Astrocyte (in vitro differentiated cells and primary cell): ENCODE measurements around the gene REXO1. TPM values are rescaled to one million over a fixed set of nuclear protein-coding genes. Genes with fewer than 3 reads are reported as not detected.

Experiments
- DNase-seq: peaks from one replicate; pipeline ENCODE4 v3.0.0-alpha.2; 2010; ENCODE audit warnings: low read depth
- FAIRE-seq: peaks from 2 replicates; lab custom pipeline; 2011; peaks lifted over from hg19 to GRCh38; lab: Jason Lieb, UNC
- H2AFZ ChIP-seq: 2 replicates; pipeline ENCODE4 v1.6.0; 2012; ENCODE audit warnings: low read depth, low read length, inconsistent platforms
- H3K27ac ChIP-seq: 2 replicates; pipeline ENCODE4 v1.5.1; 2011; ENCODE audit warnings: low read depth, low read length, inconsistent platforms
- H3K27me3 ChIP-seq: 2 replicates; pipeline ENCODE4 v1.6.0; 2011; ENCODE audit warnings: low read length, inconsistent platforms; ENCODE audit not compliant: insufficient read depth
- H3K36me3 ChIP-seq: 2 replicates; pipeline ENCODE4 v1.5.1; 2011; ENCODE audit warnings: low read length, inconsistent platforms; ENCODE audit not compliant: insufficient read depth
- H3K4me1 ChIP-seq: 2 replicates; pipeline ENCODE4 v1.5.1; 2011; ENCODE audit warnings: low read length, inconsistent platforms; ENCODE audit not compliant: insufficient read depth
- H3K4me2 ChIP-seq: 2 replicates; pipeline ENCODE4 v1.6.0; 2012; ENCODE audit warnings: low read length, inconsistent platforms
- H3K4me3 ChIP-seq: 2 replicates; pipeline ENCODE4 v1.5.1; 2011; ENCODE audit warnings: low read depth, mild to moderate bottlenecking, low read length, inconsistent platforms; ENCODE audit not compliant: insufficient read depth
- H3K79me2 ChIP-seq: 2 replicates; pipeline ENCODE4 v1.6.0; 2012; ENCODE audit warnings: mild to moderate bottlenecking, low read length, inconsistent platforms; ENCODE audit not compliant: insufficient read depth
- H3K9ac ChIP-seq: 2 replicates; pipeline ENCODE4 v1.6.0; 2012; ENCODE audit warnings: mild to moderate bottlenecking, low read length, inconsistent platforms
- H3K9me3 ChIP-seq: 2 replicates; pipeline ENCODE4 v1.5.1; 2012; ENCODE audit warnings: low read depth, mild to moderate bottlenecking, low read length, inconsistent platforms; ENCODE audit not compliant: insufficient read depth
- H4K20me1 ChIP-seq: 2 replicates; pipeline ENCODE4 v1.6.0; 2012; ENCODE audit warnings: low read length, inconsistent platforms; ENCODE audit not compliant: insufficient read depth
- H3K27ac Mint-ChIP-seq: one replicate; pipeline ENCODE4 v1.8.0; 2021; ENCODE audit warnings: mild to moderate bottlenecking, mixed read lengths; ENCODE audit not compliant: unreplicated experiment
- H3K27me3 Mint-ChIP-seq: one replicate; pipeline ENCODE4 v1.8.0; 2021; ENCODE audit warnings: low read depth, mixed read lengths; ENCODE audit not compliant: unreplicated experiment
- H3K36me3 Mint-ChIP-seq: one replicate; pipeline ENCODE4 v1.8.0; 2021; ENCODE audit warnings: low read depth, mixed read lengths; ENCODE audit not compliant: unreplicated experiment
- H3K4me1 Mint-ChIP-seq: one replicate; pipeline ENCODE4 v1.8.0; 2021; ENCODE audit warnings: low read depth, mixed read lengths; ENCODE audit not compliant: unreplicated experiment
- H3K4me3 Mint-ChIP-seq: one replicate; pipeline ENCODE4 v1.8.0; 2021; ENCODE audit warnings: mild to moderate bottlenecking, moderate library complexity, mixed read lengths; ENCODE audit not compliant: unreplicated experiment
- H3K9me3 Mint-ChIP-seq: one replicate; pipeline ENCODE4 v1.8.0; 2021; ENCODE audit warnings: mild to moderate bottlenecking, mixed read lengths; ENCODE audit not compliant: unreplicated experiment
- EZH2 ChIP-seq: IDR thresholded peaks from 2 replicates; pipeline ENCODE4 v1.6.1; 2012; ENCODE audit warnings: mild to moderate bottlenecking, low read length, inconsistent platforms; ENCODE audit not compliant: insufficient read depth
- total RNA-seq: library from RNA; stranded (reverse); gene quantifications from 2 replicates; pipeline ENCODE4 v1.2.1, GENCODE V29; 2021
- TF ChIP-seq, protein P1 (sequence below): IDR thresholded peaks from 2 replicates; pipeline ENCODE4 v1.5.1; 2011; ENCODE audit warnings: low read depth, mild to moderate bottlenecking, inconsistent platforms, low read length, moderate library complexity; ENCODE audit not compliant: insufficient read depth

The REXO1 gene
- total RNA-seq, 1 donor from 2014 or later, result 35.5 TPM

- Histone ChIP-seq H4K20me1 (no peaks in the 10 kb centered on the region), H3K4me1 (no peaks in the 10 kb centered on the region), H3K79me2 (no peaks in the 10 kb centered on the region), H2AFZ (no peak overlapping the region), H3K4me3 (no peak overlapping the region), H3K27me3 (peaks cover 25% of the 10 kb centered on the region), H3K4me2 (no peak overlapping the region), H3K9ac (no peak overlapping the region), H3K36me3 (no peaks in the 10 kb centered on the region), H3K9me3 (peaks cover 14% of the 10 kb centered on the region), H3K27ac (no peak overlapping the region)
- peaks cover 14% of the 10 kb centered on the region for H3K9me3 Mint-ChIP-seq
- FAIRE-seq (no peak), DNase-seq (no peak)
- no peak overlapping the region for H3K4me3 Mint-ChIP-seq
- TF ChIP-seq, protein P1, sequence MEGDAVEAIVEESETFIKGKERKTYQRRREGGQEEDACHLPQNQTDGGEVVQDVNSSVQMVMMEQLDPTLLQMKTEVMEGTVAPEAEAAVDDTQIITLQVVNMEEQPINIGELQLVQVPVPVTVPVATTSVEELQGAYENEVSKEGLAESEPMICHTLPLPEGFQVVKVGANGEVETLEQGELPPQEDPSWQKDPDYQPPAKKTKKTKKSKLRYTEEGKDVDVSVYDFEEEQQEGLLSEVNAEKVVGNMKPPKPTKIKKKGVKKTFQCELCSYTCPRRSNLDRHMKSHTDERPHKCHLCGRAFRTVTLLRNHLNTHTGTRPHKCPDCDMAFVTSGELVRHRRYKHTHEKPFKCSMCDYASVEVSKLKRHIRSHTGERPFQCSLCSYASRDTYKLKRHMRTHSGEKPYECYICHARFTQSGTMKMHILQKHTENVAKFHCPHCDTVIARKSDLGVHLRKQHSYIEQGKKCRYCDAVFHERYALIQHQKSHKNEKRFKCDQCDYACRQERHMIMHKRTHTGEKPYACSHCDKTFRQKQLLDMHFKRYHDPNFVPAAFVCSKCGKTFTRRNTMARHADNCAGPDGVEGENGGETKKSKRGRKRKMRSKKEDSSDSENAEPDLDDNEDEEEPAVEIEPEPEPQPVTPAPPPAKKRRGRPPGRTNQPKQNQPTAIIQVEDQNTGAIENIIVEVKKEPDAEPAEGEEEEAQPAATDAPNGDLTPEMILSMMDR, result no peak
- TF ChIP-seq EZH2, result no peak
- H3K4me1 Mint-ChIP-seq, result no peaks in the 10 kb centered on the region
- no peak overlapping the region for H3K27ac Mint-ChIP-seq
- peaks cover 63% of the 10 kb centered on the region for H3K27me3 Mint-ChIP-seq
- peaks cover 6% of the 10 kb centered on the region for H3K36me3 Mint-ChIP-seq
These were observed 65.8 kb downstream of the REXO1 start for GRCh38 chr19:1782521-1782920.

GRCh38 chr19:1780272-1780958 is 67.9 kb downstream of the REXO1 start:
- no peaks in the 10 kb centered on the region for H3K4me1 ChIP-seq
- Mint-ChIP-seq H3K36me3 (peaks cover 6% of the 10 kb centered on the region), H3K27me3 (peaks cover 66% of the 10 kb centered on the region), H3K27ac (no peak overlapping the region), H3K4me3 (no peak overlapping the region), H3K9me3 (peaks cover 17% of the 10 kb centered on the region), H3K4me1 (no peaks in the 10 kb centered on the region)
- H3K9me3 ChIP-seq, result peaks cover 14% of the 10 kb centered on the region
- H3K36me3 ChIP-seq, result no peaks in the 10 kb centered on the region
- no peak overlapping the region for H3K4me3 ChIP-seq
- DNase-seq (no peak), FAIRE-seq (no peak)
- no peak overlapping the region for H3K27ac ChIP-seq
- TF ChIP-seq EZH2, result no peak
- TF ChIP-seq, protein P1, result peak; percentile 13
- peaks cover 40% of the 10 kb centered on the region for H3K27me3 ChIP-seq
- no peak overlapping the region for H3K9ac ChIP-seq
- no peaks in the 10 kb centered on the region for H4K20me1 ChIP-seq
- no peak overlapping the region for H3K4me2 ChIP-seq
- no peak overlapping the region for H2AFZ ChIP-seq
- no peaks in the 10 kb centered on the region for H3K79me2 ChIP-seq

GRCh38 chr19:1779574-1779973 is 68.7 kb downstream of the REXO1 start:
- H3K9ac ChIP-seq, result no peak overlapping the region
- Mint-ChIP-seq H3K27me3 (peaks cover 63% of the 10 kb centered on the region), H3K27ac (no peak overlapping the region), H3K4me1 (no peaks in the 10 kb centered on the region), H3K36me3 (peaks cover 6% of the 10 kb centered on the region), H3K4me3 (no peak overlapping the region), H3K9me3 (peaks cover 17% of the 10 kb centered on the region)
- H3K27me3 ChIP-seq, result peaks cover 42% of the 10 kb centered on the region
- H3K4me3 ChIP-seq, result no peak overlapping the region
- no peak for TF ChIP-seq EZH2
- TF ChIP-seq, protein P1, result no peak
- H3K27ac ChIP-seq, result no peak overlapping the region
- H3K4me1 ChIP-seq, result no peaks in the 10 kb centered on the region
- no peaks in the 10 kb centered on the region for H3K36me3 ChIP-seq
- DNase-seq (no peak), FAIRE-seq (no peak)
- H3K4me2 ChIP-seq, result no peak overlapping the region
- H4K20me1 ChIP-seq, result no peaks in the 10 kb centered on the region
- peaks cover 17% of the 10 kb centered on the region for H3K9me3 ChIP-seq
- no peaks in the 10 kb centered on the region for H3K79me2 ChIP-seq
- H2AFZ ChIP-seq, result no peak overlapping the region
